ENCODE measurements around the gene THRA.

The THRA gene

DNA sequence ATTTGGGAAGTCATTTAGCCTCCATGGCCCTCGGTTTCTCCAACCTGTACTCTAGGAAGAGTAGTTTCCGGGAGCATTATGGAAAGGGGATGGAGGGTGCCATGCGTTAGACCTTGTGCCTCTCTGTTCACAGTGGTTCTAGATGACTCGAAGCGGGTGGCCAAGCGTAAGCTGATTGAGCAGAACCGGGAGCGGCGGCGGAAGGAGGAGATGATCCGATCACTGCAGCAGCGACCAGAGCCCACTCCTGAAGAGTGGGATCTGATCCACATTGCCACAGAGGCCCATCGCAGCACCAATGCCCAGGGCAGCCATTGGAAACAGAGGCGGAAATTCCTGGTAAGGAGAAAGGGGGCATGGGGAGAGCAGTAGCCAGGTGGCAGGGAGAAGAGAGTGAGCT is 21.7 kb downstream of the THRA start:
- no peak for DNase-seq (ENCODE audit: low spot score)

DNA sequence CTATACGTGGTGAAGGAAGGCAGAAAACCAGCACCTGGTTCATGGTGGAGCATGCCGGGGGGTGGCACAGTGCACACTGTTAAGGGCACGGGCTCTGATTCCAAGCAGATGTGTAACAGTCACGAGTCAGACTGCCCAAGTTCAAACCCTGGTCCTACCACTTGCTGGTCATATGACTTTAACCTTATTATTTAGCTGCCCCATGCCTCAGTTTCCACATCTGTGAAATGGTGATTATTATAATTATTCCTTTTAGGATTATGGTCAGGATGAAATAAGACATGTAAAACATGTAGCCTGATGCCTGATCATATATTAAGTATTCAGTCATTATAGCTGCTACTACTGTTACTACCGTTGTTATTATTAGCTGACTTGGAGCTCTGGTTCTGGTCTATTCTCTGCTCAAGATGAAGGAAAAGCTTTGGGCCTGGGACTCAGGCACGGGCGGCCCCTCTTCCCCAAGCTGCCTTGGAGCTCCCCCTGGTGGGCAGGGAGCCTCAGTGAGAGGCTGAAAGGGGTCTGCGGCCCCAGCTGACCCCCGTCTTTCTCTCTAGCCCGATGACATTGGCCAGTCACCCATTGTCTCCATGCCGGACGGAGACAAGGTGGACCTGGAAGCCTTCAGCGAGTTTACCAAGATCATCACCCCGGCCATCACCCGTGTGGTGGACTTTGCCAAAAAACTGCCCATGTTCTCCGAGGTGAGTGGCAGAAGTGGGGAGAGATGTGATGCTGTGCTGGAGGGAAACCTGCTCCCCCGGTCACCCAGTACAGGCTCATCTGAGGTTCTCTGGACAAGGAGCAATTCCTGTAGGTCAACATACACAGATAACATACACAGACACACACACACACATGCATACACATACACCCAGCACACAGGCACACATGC is 23.6 kb downstream of the THRA start:
- no peak for DNase-seq (ENCODE audit: low spot score)

- no peak for DNase-seq (ENCODE audit: low spot score)
Measured at GRCh38 chr17:40087049-40087794, 24.5 kb downstream of the THRA start.

- DNase-seq (ENCODE audit: low spot score) = no peak
Measured at GRCh38 chr17:40087903-40088718, 25.3 kb downstream of the THRA start.

DNA sequence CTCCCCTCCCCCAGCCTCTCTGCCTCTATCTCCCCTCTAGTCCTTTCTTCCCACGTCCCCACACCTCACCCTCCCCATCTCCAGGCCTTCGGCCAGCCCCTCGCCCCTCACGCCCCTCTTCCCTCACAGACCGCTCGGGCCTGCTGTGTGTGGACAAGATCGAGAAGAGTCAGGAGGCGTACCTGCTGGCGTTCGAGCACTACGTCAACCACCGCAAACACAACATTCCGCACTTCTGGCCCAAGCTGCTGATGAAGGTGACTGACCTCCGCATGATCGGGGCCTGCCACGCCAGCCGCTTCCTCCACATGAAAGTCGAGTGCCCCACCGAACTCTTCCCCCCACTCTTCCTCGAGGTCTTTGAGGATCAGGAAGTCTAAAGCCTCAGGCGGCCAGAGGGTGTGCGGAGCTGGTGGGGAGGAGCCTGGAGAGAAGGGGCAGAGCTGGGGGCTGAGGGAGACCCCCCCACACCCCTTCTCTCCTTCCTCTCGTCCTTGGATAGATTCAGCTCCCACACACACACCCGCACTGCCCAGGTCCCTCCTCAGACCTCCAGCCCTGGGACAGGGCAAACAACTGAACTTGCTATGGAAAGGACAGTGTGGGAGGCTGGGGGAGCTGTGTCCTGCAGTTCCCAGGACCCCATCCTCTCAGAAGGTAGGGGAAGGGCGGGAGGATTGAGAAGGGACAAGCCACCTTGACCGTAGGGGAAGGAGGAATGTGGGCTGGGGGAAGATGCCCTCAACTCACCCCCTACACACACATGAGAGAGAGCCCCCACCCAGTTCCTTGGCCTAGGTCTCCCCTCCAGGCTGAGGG is 26.5 kb downstream of the THRA start:
- no peak for DNase-seq (ENCODE audit: low spot score)

DNA sequence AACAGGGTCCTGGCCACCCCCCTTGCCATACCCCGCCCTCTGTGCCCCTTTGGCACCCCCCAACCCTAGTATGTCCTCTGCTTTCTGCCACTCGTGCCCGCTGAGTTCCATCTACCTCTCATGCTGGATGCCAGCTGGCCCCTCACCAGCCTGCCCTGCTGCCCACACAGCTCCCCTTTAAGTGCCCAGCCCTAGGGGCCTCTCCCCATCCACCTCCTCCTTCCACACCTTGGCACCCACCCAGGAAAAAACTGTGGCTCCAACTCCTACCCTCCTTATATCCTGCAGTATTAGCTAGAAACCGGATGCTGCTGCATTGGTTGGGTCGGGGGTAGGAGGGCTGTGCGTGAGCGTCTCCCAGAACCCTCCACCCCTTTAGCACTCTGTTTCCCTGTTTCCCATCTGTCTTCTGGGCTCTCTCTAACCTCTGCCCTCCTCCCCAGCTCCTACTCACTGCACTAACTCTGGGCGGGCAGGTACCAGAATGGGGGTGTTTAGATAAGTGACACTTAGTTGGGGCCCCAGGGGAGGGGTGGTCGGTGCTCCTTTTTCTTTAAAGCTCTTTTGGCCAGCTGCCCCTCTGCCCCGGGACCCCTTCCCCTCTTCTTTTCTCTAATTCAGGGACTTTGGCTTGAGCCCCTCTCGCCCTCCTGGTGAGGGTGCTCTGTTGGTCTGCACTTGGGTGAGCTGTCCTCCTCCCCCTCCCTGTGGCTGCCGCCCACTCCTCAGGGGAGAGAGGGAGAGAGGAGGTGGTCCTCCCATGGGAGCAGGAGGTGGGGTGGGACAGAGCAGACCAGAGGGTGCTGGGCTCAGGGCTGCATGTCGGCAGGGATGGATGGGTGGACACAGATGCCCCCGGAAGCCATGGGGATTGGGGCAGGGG is 27.7 kb downstream of the THRA start:
- no peak for DNase-seq (ENCODE audit: low spot score)

GRCh38 chr17:40091691-40092397 is 29.1 kb downstream of the THRA start:
- DNase-seq (ENCODE audit: low spot score) = no peak

DNA sequence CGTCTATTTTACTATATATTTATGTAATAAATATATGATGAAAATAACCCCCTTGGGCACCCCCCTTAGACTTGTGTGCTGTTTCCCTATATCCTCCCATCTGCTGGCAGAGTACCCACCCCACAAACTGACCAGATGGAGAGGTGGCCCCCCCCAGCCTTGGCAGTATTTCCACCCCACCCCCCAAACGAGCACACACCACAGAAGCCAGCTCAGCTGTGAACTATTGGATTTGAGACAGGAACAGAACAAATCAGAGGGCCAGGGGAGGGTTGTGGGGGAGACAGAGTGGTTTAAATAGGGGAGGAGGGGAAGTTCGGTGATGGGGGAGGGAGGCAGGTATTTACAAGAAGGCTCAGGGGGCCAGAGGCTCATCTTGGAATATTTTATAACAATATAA is 29.8 kb downstream of the THRA start:
- DNase-seq (ENCODE audit: low spot score) = no peak

DNA sequence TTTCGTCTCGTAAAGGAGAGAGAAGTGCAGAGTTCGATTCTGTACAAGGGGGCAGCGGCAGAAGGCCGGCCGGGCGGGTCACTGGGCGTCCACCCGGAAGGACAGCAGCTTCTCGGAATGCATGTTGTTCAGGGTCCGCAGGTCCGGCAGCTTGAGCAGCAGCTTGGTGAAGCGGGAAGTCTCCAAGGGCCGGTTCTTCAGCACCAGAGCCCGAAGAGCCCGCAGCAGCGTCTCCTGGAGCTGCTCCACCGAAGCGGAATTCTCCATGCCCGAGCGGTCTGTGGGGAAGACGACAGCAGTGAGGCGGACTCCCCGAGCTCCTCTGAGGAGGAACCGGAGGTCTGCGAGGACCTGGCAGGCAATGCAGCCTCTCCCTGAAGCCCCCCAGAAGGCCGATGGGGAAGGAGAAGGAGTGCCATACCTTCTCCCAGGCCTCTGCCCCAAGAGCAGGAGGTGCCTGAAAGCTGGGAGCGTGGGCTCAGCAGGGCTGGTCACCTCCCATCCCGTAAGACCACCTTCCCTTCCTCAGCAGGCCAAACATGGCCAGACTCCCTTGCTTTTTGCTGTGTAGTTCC is 30.3 kb downstream of the THRA start:
- no peak for DNase-seq (ENCODE audit: low spot score)

DNA sequence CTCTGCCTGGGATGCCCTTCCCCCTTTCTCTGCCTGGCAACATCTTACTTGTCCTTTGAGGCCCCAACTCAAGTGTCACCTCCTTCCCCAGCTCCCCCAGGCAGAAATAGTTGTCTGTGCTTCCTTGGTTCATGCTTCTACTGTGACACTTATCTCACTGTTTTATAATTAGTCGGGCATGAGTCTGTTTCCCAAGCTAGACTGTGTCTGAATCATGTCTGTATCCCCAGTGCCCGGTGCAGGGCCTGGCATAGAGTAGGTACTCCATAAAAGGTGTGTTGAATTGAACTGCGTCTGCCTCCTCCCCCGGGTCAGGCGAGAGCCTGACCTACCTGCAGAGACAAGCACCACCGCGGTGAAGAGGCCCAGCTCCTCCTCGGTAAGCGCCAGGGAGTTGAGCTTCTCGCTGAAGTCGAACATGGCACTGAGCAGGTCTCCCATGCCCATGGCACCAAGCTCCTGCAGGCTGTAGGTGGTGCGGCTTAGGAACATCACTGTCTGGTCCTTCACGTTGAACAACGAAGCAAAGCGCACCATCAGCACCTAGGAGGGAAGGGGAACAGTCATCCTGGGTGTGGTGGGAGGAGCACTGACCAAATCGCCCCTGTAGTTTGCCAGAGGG is 30.9 kb downstream of the THRA start:
- DNase-seq (ENCODE audit: low spot score) = no peak

DNA sequence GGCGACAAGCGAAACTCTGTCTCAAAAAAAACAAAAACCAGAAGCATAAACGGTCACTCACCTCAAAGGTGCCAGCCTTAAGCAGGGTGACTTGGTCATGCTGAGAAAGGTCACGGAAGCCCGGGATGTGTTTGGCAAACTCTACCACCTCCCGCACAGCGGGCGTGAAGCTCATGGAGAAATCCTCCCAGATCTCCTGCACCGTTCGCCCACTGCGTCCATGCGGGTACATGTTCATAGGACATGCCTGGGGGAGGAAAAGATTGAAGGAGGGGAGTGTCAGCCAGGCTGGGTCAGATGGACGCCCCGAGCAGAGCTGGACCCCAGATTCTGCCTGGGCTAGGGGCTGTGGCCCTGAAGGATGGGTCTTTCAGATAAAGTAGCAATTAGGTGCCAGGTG is 32.1 kb downstream of the THRA start:
- no peak for DNase-seq (ENCODE audit: low spot score)

DNA sequence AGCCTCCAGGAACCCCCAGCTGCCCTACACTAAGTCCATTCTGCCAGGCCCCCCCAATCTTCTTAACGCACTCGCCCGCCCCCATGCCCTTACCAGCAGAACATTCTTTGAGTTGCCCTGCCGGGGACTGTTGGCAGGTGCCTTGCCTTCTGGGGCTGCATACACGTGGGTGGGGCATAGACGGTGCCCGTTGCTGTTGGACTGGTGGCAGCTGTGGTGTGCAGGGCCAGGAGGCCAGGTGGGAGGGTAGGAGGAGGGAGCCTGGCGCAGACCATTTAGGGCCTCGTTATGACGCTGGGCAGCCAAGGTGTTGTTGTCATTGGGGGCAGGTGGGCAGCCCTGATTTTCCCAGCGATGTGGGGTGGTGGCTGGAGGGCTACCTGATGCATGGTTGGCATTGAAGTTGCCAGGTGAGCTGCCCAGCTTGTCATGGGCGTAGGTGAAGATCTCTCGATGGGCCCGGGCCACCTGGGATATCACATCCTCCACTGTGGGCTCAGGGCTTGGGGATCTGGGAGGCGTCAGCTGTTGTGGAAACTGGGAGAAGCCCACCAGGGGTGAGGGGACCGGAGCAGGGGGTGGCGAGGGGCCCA is 32.7 kb downstream of the THRA start:
- DNase-seq (ENCODE audit: low spot score) = no peak

DNA sequence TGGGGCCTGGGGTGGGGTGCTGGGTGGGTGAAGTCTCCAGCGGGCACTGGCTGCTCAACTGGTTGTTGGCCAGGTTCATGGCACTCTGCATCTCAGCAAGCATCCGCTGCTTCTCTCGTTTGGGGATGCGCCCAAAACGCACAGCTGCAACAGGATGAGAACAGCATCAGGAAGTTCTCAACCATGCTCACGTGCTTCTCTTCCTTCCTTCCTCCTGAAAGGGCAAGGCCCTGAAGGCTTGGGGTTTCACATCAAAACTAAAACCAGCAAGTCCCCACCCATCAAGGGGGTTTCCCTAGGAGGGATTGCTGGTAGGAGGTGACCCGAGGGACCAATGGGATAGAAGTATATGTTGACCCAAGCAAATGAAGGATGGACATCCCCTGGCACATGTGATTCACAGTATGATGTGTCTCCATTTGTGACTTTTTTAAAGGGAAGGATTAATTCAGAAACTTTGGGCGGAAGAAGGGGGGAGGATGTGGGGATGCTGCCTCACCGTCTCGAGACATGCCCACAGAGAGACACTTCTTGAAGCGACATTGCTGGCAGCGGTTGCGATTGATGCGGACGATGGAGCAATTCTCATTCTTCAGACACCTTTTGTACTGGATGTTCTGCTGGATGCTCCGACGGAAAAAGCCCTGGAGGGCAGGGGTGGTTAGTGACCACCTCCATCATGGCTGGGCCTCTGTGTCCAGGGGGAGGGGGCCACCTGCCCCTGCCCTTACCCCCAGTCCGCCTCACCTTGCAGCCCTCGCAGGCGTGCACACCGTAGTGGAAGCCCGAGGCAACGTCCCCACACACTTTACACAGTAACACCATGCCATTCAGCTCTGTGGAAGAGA is 33.4 kb downstream of the THRA start:
- no peak for DNase-seq (ENCODE audit: low spot score)

- DNase-seq (ENCODE audit: low spot score) = no peak
Measured at GRCh38 chr17:40097087-40097486, 34.3 kb downstream of the THRA start.

DNA sequence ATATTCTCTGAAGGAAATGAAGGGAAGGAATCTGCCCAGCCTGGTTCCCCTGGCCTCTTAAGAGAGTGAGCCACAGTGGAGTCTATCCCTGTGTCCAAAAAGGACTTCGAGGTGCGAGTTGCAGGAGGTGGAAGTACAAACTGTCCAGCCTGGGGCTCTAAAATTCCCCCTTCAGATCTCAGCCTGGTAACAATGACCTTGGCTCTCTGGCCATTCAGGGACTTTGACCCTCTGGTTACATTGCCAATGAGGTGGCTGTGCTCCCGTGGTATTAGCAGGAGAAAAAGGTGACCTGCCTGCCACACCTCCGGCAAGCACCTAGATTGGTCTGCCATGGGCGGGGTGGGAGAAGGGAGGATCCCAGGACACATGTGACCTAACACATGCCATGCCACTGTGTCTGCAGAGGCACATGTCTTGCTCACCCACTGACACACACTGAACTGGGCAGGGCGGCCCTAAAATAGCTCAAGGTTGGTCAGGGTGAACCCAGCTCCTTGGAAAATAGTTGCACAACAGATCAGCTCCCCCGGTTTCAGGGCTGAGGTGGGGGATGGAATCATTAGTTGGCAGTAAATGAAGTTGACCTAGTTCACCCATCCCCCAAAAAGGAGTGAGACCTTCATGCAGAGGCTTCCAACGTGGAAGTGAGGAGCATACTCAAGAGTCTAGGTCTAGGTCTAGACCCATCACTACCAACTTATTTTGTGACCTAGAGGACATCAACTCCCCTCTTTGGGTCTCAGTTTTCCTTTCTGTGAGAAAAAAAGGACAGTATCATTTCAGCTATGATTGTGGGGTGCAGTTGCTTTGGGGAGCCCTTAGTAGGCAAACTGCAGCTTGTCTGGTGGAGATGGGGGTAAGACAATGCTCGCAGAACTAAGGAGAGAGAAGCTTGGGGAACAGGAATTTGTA is 35.4 kb downstream of the THRA start:
- peak; percentile 70 for DNase-seq (ENCODE audit: low spot score)

GRCh38 chr17:40098846-40099618 is 36.3 kb downstream of the THRA start:
- peak; percentile 94 for DNase-seq (ENCODE audit: low spot score)
